22Rv1 (cell line): ENCODE results near the gene AP5S1.

ENCODE experiments used
- H3K27ac ChIP-seq: fragments of 450-650 bp; 2 replicates; pipeline ENCODE4 v1.5.1; 2017
- CTCF ChIP-seq: fragments of 450-650 bp; IDR thresholded peaks from 2 replicates; pipeline ENCODE4 v1.5.1; 2017; ENCODE audit warnings: mild to moderate bottlenecking
- ZFX ChIP-seq: fragments of 450-650 bp; IDR thresholded peaks from 2 replicates; pipeline ENCODE4 v1.6.1; 2017; ENCODE audit warnings: antibody characterized with exemption, borderline replicate concordance

The AP5S1 gene

DNA sequence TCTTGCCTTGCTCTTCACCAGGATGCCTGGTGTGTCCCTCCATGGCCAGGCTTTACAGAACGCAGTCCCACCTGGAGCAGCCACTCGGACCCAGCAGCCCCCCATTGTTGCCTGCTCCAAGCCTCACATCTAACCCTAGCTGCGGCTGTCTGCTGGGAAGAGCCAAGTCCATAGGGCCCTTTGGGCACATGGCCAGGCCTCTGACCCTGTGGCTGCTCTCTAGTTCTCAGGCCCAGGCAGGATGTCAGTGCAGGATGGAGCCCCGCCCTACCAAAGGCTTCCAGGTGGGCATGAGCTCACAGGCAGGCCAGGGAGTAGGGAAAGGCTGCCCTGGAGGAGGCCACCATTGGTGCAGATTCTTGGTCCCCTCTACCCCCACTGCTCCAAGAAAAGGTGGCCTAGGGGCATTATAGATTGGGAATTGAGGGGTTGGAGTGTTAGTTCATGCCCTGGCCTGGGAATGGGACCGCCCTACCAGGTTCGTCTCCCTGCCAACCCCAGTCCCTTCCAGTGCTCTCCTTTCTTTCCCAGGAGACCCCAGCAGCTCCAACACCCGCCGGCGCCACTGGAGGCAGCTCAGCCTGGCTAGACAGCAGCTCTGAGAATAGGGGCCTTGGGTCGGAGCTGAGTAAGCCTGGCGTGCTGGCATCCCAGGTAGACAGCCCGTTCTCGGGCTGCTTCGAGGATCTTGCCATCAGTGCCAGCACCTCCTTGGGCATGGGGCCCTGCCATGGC lies 45.0 kb downstream of the AP5S1 start:
- TF ChIP-seq ZFX (no peak), CTCF (no peak)
- H3K27ac ChIP-seq, result no peak overlapping the region

GRCh38 chr20:3865887-3866407 lies 45.6 kb downstream of the AP5S1 start:
- H3K27ac ChIP-seq, result no peak overlapping the region
- TF ChIP-seq ZFX (no peak), CTCF (no peak)

- TF ChIP-seq ZFX (no peak), CTCF (no peak)
These were observed 46.1 kb downstream of the AP5S1 start for GRCh38 chr20:3866464-3866863.

GRCh38 chr20:3867802-3868201 lies 47.5 kb downstream of the AP5S1 start:
- H3K27ac ChIP-seq, result no peak overlapping the region
- TF ChIP-seq CTCF (no peak), ZFX (no peak)

More at GRCh38 chr20:3866464-3866863, 46.1 kb downstream of the AP5S1 start:
- H3K27ac ChIP-seq, result no peak overlapping the region

DNA sequence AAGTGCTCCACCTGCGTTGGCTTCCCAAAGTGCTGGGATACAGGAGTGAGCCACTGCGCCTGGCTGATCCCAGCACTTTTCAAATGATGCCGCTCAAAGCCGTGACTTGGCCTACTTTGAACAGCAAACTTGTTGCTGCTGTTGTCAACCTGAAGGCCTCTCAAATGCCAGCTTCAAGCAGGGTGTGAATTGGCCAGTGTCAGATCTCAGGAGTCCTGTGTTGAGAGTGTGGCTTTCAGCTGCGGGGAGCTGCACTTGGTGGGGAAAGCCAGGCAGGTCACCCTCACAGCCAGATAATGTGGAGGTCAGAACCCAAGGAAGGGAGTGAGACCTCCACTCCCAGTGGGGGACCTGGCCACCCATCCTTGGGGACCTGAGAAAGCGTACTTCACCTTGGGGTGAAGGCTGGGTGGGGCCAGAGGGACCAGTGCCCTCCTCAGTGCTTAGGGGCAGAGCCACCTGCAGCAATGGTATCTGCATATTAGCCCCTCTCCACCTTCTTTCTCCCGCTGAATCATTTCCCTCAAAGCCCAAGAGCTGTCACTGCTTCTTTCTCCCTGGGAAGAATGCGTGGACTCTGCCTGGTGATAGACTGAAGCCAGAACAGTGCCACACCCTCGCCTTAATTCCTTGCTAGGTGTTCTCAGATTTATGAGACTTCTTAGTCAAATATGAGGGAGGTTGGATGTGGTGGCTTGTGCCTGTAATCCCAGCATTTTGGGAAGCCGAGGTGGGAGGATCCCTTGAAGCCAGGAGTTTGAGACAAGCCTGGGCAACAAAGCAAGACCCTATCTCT lies 49.7 kb downstream of the AP5S1 start:
- no peak overlapping the region for H3K27ac ChIP-seq
- TF ChIP-seq CTCF (no peak), ZFX (no peak)

DNA sequence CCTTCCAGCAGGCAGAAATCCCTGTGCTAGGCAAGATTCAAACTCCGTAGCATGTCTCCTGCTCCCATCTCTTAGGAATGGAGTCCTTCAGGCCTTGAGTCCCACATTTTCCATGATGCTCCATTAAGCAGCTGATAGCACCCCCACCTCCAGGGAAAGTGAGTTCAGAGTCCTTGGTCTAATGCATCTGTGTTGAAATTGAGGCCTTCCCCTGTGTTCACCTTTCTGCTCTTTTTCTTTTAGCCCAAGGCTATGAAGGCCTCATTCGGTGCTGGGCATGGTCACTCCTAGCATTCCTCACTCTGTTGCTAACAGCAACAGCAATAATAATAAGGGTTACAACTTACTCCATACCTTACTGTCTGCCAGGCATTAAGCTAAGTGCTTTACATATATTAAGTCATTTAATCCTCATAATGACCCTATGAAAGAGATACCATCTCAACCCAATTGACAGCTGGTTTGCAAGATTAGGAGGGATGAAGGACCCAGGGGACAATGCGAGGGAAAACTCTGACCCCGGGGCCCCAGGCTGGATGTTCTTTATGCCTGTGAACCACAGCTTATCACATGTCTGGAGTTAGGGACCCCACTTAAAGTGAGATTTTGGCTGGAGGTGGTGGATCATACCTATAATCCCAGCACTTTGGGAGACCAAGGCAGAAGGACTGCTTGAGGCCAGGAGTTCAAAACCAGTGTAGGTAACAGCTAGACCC lies 51.4 kb downstream of the AP5S1 start:
- TF ChIP-seq CTCF (no peak), ZFX (no peak)
- H3K27ac ChIP-seq, result no peak overlapping the region
